Neural cell (in vitro differentiated cells): ENCODE data around the gene RTN4R. TPM values are rescaled to one million over a fixed set of nuclear protein-coding genes. Genes with fewer than 3 reads are reported as not detected.

ENCODE experiments used
- H2AFZ ChIP-seq: fragments of 200-600, 300-800 bp; sonication (generic), shearing (Covaris generic); 2 replicates; pipeline ENCODE4 v1.6.0; 2014; ENCODE audit warnings: low read depth, mild to moderate bottlenecking, antibody characterized with exemption, low read length, moderate library complexity
- H3F3A ChIP-seq: fragments of 200-600 bp; shearing (Covaris generic); 2 replicates; pipeline ENCODE4 v1.6.1; 2016; ENCODE audit warnings: mild to moderate bottlenecking, moderate library complexity, mixed read lengths, antibody characterized with exemption, low read length; ENCODE audit not compliant: insufficient read depth, poor library complexity, severe bottlenecking
- H3K27ac ChIP-seq: fragments of 200-600, 300-800 bp; sonication (generic), shearing (Covaris generic); 2 replicates; pipeline ENCODE4 v1.5.1; 2014; ENCODE audit warnings: mild to moderate bottlenecking, low read length, moderate library complexity
- H3K27me3 ChIP-seq: fragments of 300-800, 200-600 bp; sonication (generic), shearing (Covaris generic); 2 replicates; pipeline ENCODE4 v1.6.0; 2014; ENCODE audit warnings: mild to moderate bottlenecking, low read depth, low read length, moderate library complexity; ENCODE audit not compliant: insufficient read depth
- H3K36me3 ChIP-seq: fragments of 300-800, 200-600 bp; sonication (generic), shearing (Covaris generic); 2 replicates; pipeline ENCODE4 v1.5.1; 2014; ENCODE audit warnings: mild to moderate bottlenecking, antibody characterized with exemption, low read length, moderate library complexity; ENCODE audit not compliant: insufficient read depth
- H3K4me2 ChIP-seq: fragments of 300-800, 200-600 bp; sonication (generic), shearing (Covaris generic); 2 replicates; pipeline ENCODE4 v1.6.0; 2014; ENCODE audit warnings: mild to moderate bottlenecking, low read length
- H3K4me3 ChIP-seq: fragments of 300-800, 200-600 bp; sonication (generic), shearing (Covaris generic); 2 replicates; pipeline ENCODE4 v1.5.1; 2014; ENCODE audit warnings: mild to moderate bottlenecking, low read length, moderate library complexity
- H3K79me2 ChIP-seq: fragments of 200-600 bp; shearing (Covaris generic); replicated peaks from 2 replicates; pipeline ENCODE4 v1.6.0; 2014; ENCODE audit warnings: mild to moderate bottlenecking, low read length, moderate library complexity; ENCODE audit not compliant: insufficient read depth
- H3K9ac ChIP-seq: fragments of 300-800, 200-600 bp; sonication (generic), shearing (Covaris generic); 2 replicates; pipeline ENCODE4 v1.6.1; 2016; ENCODE audit warnings: mild to moderate bottlenecking, low read length, mixed read lengths
- H3K9me2 ChIP-seq: fragments of 200-600 bp; shearing (Covaris generic); 2 replicates; pipeline ENCODE4 v1.6.1; 2016; ENCODE audit warnings: mild to moderate bottlenecking, low read length, mixed read lengths; ENCODE audit not compliant: insufficient read depth
- H3K9me3 ChIP-seq: fragments of 200-600, 300-800 bp; sonication (generic), shearing (Covaris generic); 2 replicates; pipeline ENCODE4 v1.6.1; 2016; ENCODE audit warnings: mild to moderate bottlenecking, mixed run types, low read length, moderate library complexity, mixed read lengths
- H4K20me1 ChIP-seq: fragments of 200-600 bp; shearing (Covaris generic); 2 replicates; pipeline ENCODE4 v1.6.1; 2016; ENCODE audit warnings: mild to moderate bottlenecking, mixed run types; ENCODE audit not compliant: insufficient read depth
- CTCF ChIP-seq: fragments of 450-650 bp; IDR thresholded peaks from 2 replicates; pipeline ENCODE4 v1.5.1; 2014; ENCODE audit warnings: antibody characterized with exemption, mild to moderate bottlenecking, moderate library complexity; ENCODE audit not compliant: poor library complexity, severe bottlenecking
- EP300 ChIP-seq: fragments of 450-650 bp; conservative IDR thresholded peaks from 2 replicates; pipeline ENCODE4 v1.6.1; 2014; ENCODE audit warnings: antibody characterized with exemption, mild to moderate bottlenecking, moderate library complexity; ENCODE audit not compliant: poor library complexity, severe bottlenecking
- EZH2 ChIP-seq: fragments of 200-600, 300-800 bp; shearing (Covaris generic), sonication (generic); IDR thresholded peaks from 2 replicates; pipeline ENCODE4 v1.6.1; 2014; ENCODE audit warnings: antibody characterized with exemption, low read length, borderline replicate concordance, mild to moderate bottlenecking; ENCODE audit not compliant: insufficient read depth, poor library complexity, severe bottlenecking
- MXI1 ChIP-seq: fragments of 450-650 bp; conservative IDR thresholded peaks from 2 replicates; pipeline ENCODE4 v1.6.1; 2014; ENCODE audit warnings: antibody characterized with exemption, mild to moderate bottlenecking; ENCODE audit not compliant: poor library complexity, severe bottlenecking
- POLR2AphosphoS5 ChIP-seq: IDR thresholded peaks from 2 replicates; pipeline ENCODE4 v1.6.1; 2012
- RAD21 ChIP-seq: fragments of 450-650 bp; conservative IDR thresholded peaks from 2 replicates; pipeline ENCODE4 v1.6.1; 2014; ENCODE audit warnings: antibody characterized with exemption, mild to moderate bottlenecking, moderate library complexity
- REST ChIP-seq: IDR thresholded peaks from 2 replicates; pipeline ENCODE4 v1.6.1; 2012; ENCODE audit warnings: borderline replicate concordance
- SMC3 ChIP-seq: fragments of 450-650 bp; conservative IDR thresholded peaks from 2 replicates; pipeline ENCODE4 v1.6.1; 2014; ENCODE audit warnings: antibody characterized with exemption, mild to moderate bottlenecking, moderate library complexity; ENCODE audit not compliant: poor library complexity
- TAF1 ChIP-seq: IDR thresholded peaks from 2 replicates; pipeline ENCODE4 v1.6.1; 2012; ENCODE audit warnings: low read depth
- polyA plus RNA-seq: library from polyadenylated mRNA; depleted of rRNA; stranded (reverse); fragments of >200 nt; gene quantifications from 2 replicates; pipeline ENCODE4 v1.2.3, GENCODE V29; 2014

RTN4R gene
- polyA plus RNA-seq, 1 donor from 2014 or later: 13.6 TPM

GRCh38 chr22:20291604-20292063 lies 23.5 kb upstream of the RTN4R start:
- TF ChIP-seq TAF1: no peak
- no peak for TF ChIP-seq MXI1
- no peak for TF ChIP-seq SMC3
- TF ChIP-seq EZH2: no peak
- TF ChIP-seq POLR2AphosphoS5: no peak
- TF ChIP-seq REST: no peak
- no peak for TF ChIP-seq RAD21
- no peak for TF ChIP-seq EP300
- no peak for TF ChIP-seq CTCF

GRCh38 chr22:20291249-20291586 lies 23.1 kb upstream of the RTN4R start:
- no peak overlapping the region for H3K4me3 ChIP-seq
- H3K9me3 ChIP-seq: no peaks in the 10 kb centered on the region
- no peak overlapping the region for H2AFZ ChIP-seq

More at GRCh38 chr22:20291604-20292063, 23.5 kb upstream of the RTN4R start:
- no peaks in the 10 kb centered on the region for H4K20me1 ChIP-seq
- no peak overlapping the region for H3K27ac ChIP-seq
- H2AFZ ChIP-seq: no peak overlapping the region
- H3K9me3 ChIP-seq: no peaks in the 10 kb centered on the region
- H3K36me3 ChIP-seq: no peaks in the 10 kb centered on the region
- H3K4me2 ChIP-seq: no peak overlapping the region
- H3K27me3 ChIP-seq: no peaks in the 10 kb centered on the region
- no peaks in the 10 kb centered on the region for H3F3A ChIP-seq
- H3K9ac ChIP-seq: no peak overlapping the region
- H3K9me2 ChIP-seq: no peaks in the 10 kb centered on the region
- H3K79me2 ChIP-seq: no peaks in the 10 kb centered on the region
- no peak overlapping the region for H3K4me3 ChIP-seq

More at GRCh38 chr22:20291249-20291586, 23.1 kb upstream of the RTN4R start:
- Histone ChIP-seq H3K27ac (no peak overlapping the region), H3K36me3 (no peaks in the 10 kb centered on the region), H3K9me2 (no peaks in the 10 kb centered on the region), H3K79me2 (no peaks in the 10 kb centered on the region), H3K27me3 (no peaks in the 10 kb centered on the region), H3F3A (no peaks in the 10 kb centered on the region), H4K20me1 (no peaks in the 10 kb centered on the region), H3K9ac (no peak overlapping the region), H3K4me2 (no peak overlapping the region)
- TF ChIP-seq EZH2 (no peak), TAF1 (no peak), EP300 (no peak), MXI1 (no peak), CTCF (no peak)
